H1 (cell line): ENCODE measurements around the gene PPM1G. TPM values are rescaled to one million over a fixed set of nuclear protein-coding genes. Genes with fewer than 3 reads are reported as not detected.

Experiments used
- CTCF ChIA-PET: fragments of 300-600 bp; sonication (Branson Sonifier 250); formaldehyde crosslinking; loops from one replicate; lab custom pipeline; 2021; ENCODE audit not compliant: partially characterized antibody; lab: Charles Lee
- POLR2A ChIA-PET: fragments of 300-600 bp; sonication (Branson Sonifier 250); formaldehyde crosslinking; loops from one replicate; lab custom pipeline; 2021; ENCODE audit warnings: inconsistent platforms; ENCODE audit not compliant: partially characterized antibody; lab: Charles Lee
- DNase-seq, 2 experiments: peaks; one replicate each; pipeline versions ENCODE4 v3.0.0 to v3.0.0-alpha.2; 2010 to 2022; ENCODE audit warnings: low spot score in 2 of 2, low read depth in 1 of 2, mixed read lengths in 1 of 2
- FAIRE-seq: peaks from 2 replicates; lab custom pipeline; 2011; peaks lifted over from hg19 to GRCh38; lab: Jason Lieb, UNC
- H2AFZ ChIP-seq: 2 replicates; pipeline ENCODE4 v1.8.1; 2012; ENCODE audit warnings: low read length, inconsistent platforms
- H2AK5ac ChIP-seq: 2 replicates; pipeline ENCODE4 v1.6.1; 2013; ENCODE audit warnings: low read depth, low read length
- H2BK120ac ChIP-seq: replicated peaks from 2 replicates; pipeline ENCODE3; 2013; ENCODE audit warnings: low read depth, low read length, inconsistent platforms
- H2BK12ac ChIP-seq: 2 replicates; pipeline ENCODE4 v1.6.1; 2013; ENCODE audit warnings: low read depth, low read length
- H2BK15ac ChIP-seq: 2 replicates; pipeline ENCODE4 v1.6.1; 2013; ENCODE audit warnings: low read length
- H2BK20ac ChIP-seq: 2 replicates; pipeline ENCODE4 v1.6.1; 2013; ENCODE audit warnings: low read length
- H2BK5ac ChIP-seq: 2 replicates; pipeline ENCODE4 v1.6.1; 2013; ENCODE audit warnings: low read depth, low read length
- H3K14ac ChIP-seq: 2 replicates; pipeline ENCODE4 v1.6.1; 2013; ENCODE audit warnings: inconsistent platforms; ENCODE audit not compliant: insufficient read length
- H3K18ac ChIP-seq: 2 replicates; pipeline ENCODE4 v1.6.1; 2013; ENCODE audit warnings: low read length; ENCODE audit errors: extremely low read depth
- H3K23ac ChIP-seq: 2 replicates; pipeline ENCODE4 v1.6.1; 2013; ENCODE audit warnings: inconsistent platforms; ENCODE audit not compliant: insufficient read length
- H3K23me2 ChIP-seq: 2 replicates; pipeline ENCODE4 v1.6.1; 2013; ENCODE audit warnings: low read depth, low read length
- H3K27ac ChIP-seq: 2 replicates; pipeline ENCODE4 v1.6.1; 2011; ENCODE audit warnings: low read depth, low read length, inconsistent platforms
- H3K27me3 ChIP-seq, 4 experiments: replicated peaks in 1 of 4; 1 replicate in 1 of 4; 2 replicates in 3 of 4; pipeline versions ENCODE4 v1.6.1 to v1.8.1; 2011 to 2013; ENCODE audit warnings: low read length in 3 of 4, mild to moderate bottlenecking in 3 of 4, inconsistent platforms in 2 of 4, mixed read lengths in 2 of 4, moderate library complexity in 1 of 4; ENCODE audit not compliant: control insufficient read depth in 3 of 4, insufficient read depth in 3 of 4; ENCODE audit errors: extremely low read depth in 1 of 4
- H3K36me3 ChIP-seq, 4 experiments: 2 replicates each; pipeline versions ENCODE4 v1.6.1 to v1.8.1; 2011 to 2013; ENCODE audit warnings: mild to moderate bottlenecking in 4 of 4, low read length in 3 of 4, moderate library complexity in 2 of 4, control low read depth in 1 of 4, inconsistent platforms in 1 of 4; ENCODE audit not compliant: insufficient read depth in 4 of 4, control insufficient read depth in 2 of 4
- H3K4ac ChIP-seq: replicated peaks from 2 replicates; pipeline ENCODE3; 2013; ENCODE audit warnings: low read length, low read depth, mixed read lengths, inconsistent platforms; ENCODE audit not compliant: insufficient read length
- H3K4me1 ChIP-seq, 4 experiments: replicated peaks in 1 of 4; 1 replicate in 1 of 4; 2 replicates in 3 of 4; pipeline versions ENCODE4 v1.6.1 to v1.8.1; 2011 to 2013; ENCODE audit warnings: low read length in 3 of 4, inconsistent platforms in 2 of 4, mixed read lengths in 1 of 4; ENCODE audit not compliant: insufficient read depth in 4 of 4, control insufficient read depth in 3 of 4
- H3K4me2 ChIP-seq, 2 experiments: 2 replicates each; pipeline versions ENCODE4 v1.6.1 to v1.8.1; 2011 to 2013; ENCODE audit warnings: low read depth in 2 of 2, low read length in 2 of 2, control low read depth in 1 of 2, inconsistent platforms in 1 of 2, mild to moderate bottlenecking in 1 of 2; ENCODE audit not compliant: insufficient read depth in 1 of 2
- H3K4me3 ChIP-seq, 4 experiments: fragments of 200-600, 300-600 bp in 1 of 4; sonication (generic), shearing (Covaris generic), sonication (Bioruptor Twin) in 1 of 4; 2 replicates each; pipeline versions ENCODE4 v1.5.1 to v1.8.1; 2011 to 2016; ENCODE audit warnings: low read length in 4 of 4, low read depth in 3 of 4, control low read depth in 2 of 4, inconsistent platforms in 2 of 4, mild to moderate bottlenecking in 2 of 4, mixed read lengths in 1 of 4, moderate library complexity in 1 of 4; ENCODE audit not compliant: insufficient read depth in 2 of 4; ENCODE audit errors: extremely low read depth in 1 of 4
- H3K56ac ChIP-seq: replicated peaks from 2 replicates; pipeline ENCODE3; 2013; ENCODE audit warnings: low read depth, mild to moderate bottlenecking, mixed read lengths, low read length, inconsistent platforms; ENCODE audit not compliant: insufficient read length
- H3K79me1 ChIP-seq: 2 replicates; pipeline ENCODE4 v1.6.1; 2013; ENCODE audit warnings: low read depth, low read length, control low read depth
- H3K79me2 ChIP-seq, 2 experiments: 2 replicates each; pipeline versions ENCODE4 v1.6.1 to v1.8.1; 2012 to 2013; ENCODE audit warnings: low read length in 2 of 2, mild to moderate bottlenecking in 2 of 2, inconsistent platforms in 1 of 2; ENCODE audit not compliant: insufficient read depth in 2 of 2, control insufficient read depth in 1 of 2
- H3K9ac ChIP-seq, 4 experiments: replicated peaks in 1 of 4; 1 replicate in 1 of 4; 2 replicates in 3 of 4; pipeline versions ENCODE4 v1.6.1 to v1.8.1; 2011 to 2013; ENCODE audit warnings: low read depth in 3 of 4, low read length in 3 of 4, control low read depth in 2 of 4, mild to moderate bottlenecking in 2 of 4, moderate library complexity in 2 of 4, inconsistent platforms in 1 of 4; ENCODE audit errors: extremely low read depth in 1 of 4
- H3K9me3 ChIP-seq, 2 experiments: 2 replicates each; pipeline versions ENCODE4 v1.6.1 to v1.8.1; 2012 to 2013; ENCODE audit warnings: mild to moderate bottlenecking in 2 of 2, moderate library complexity in 2 of 2, control low read depth in 1 of 2, inconsistent platforms in 1 of 2, low read depth in 1 of 2, low read length in 1 of 2, mixed read lengths in 1 of 2; ENCODE audit not compliant: insufficient read depth in 2 of 2
- H4K20me1 ChIP-seq, 2 experiments: replicated peaks in 1 of 2; 2 replicates each; pipeline versions ENCODE3 to v1.8.1; 2011 to 2013; ENCODE audit warnings: inconsistent platforms in 2 of 2, low read length in 2 of 2, mild to moderate bottlenecking in 1 of 2; ENCODE audit not compliant: insufficient read depth in 2 of 2, control insufficient read depth in 1 of 2
- H4K5ac ChIP-seq: 2 replicates; pipeline ENCODE4 v1.6.1; 2013; ENCODE audit warnings: low read length, low read depth, mixed read lengths, inconsistent platforms; ENCODE audit not compliant: insufficient read length
- H4K8ac ChIP-seq: 2 replicates; pipeline ENCODE4 v1.8.0; 2013; ENCODE audit warnings: mild to moderate bottlenecking, moderate library complexity, low read length, inconsistent platforms; ENCODE audit not compliant: insufficient read depth; ENCODE audit errors: extremely low read depth
- H4K91ac ChIP-seq: replicated peaks from 2 replicates; pipeline ENCODE3; 2013; ENCODE audit warnings: low read length, mixed read lengths, inconsistent platforms; ENCODE audit not compliant: insufficient read length
- EGR1 ChIP-seq: IDR thresholded peaks from 2 replicates; pipeline ENCODE4 v1.6.1; 2011; ENCODE audit warnings: low read depth, low read length, borderline replicate concordance
- NANOG ChIP-seq: IDR thresholded peaks from 2 replicates; pipeline ENCODE4 v1.6.1; 2011; ENCODE audit warnings: low read length, low read depth, mild to moderate bottlenecking, inconsistent platforms; ENCODE audit not compliant: insufficient read depth, poor library complexity, severe bottlenecking
- POLR2A ChIP-seq, 2 experiments: IDR thresholded peaks; 1 replicate in 1 of 2; 2 replicates in 1 of 2; pipeline ENCODE4 v1.6.1; 2011; ENCODE audit warnings: low read depth in 2 of 2, low read length in 2 of 2, mild to moderate bottlenecking in 2 of 2; ENCODE audit errors: control extremely low read depth in 1 of 2
- POLR2AphosphoS5 ChIP-seq: IDR thresholded peaks from 2 replicates; pipeline ENCODE4 v1.6.1; 2011; ENCODE audit warnings: low read depth, low read length
- WGBS, 2 experiments: shearing (Covaris generic) in 1 of 2; methylation state at CpG; one replicate each; pipeline versions ENCODE4 v1.1.6 to v1.1.7; 2013 to 2015; ENCODE audit warnings: low lambda C conversion rate in 2 of 2, mixed read lengths in 2 of 2, inconsistent platforms in 1 of 2, low coverage in 1 of 2, missing lambda C conversion rate in 1 of 2; ENCODE audit not compliant: insufficient replicate concordance in 2 of 2, insufficient coverage in 1 of 2, insufficient read length in 1 of 2; ENCODE audit errors: extremely low coverage in 1 of 2, missing lambda C conversion rate in 1 of 2; 5-methylcytosine and 5-hydroxymethylcytosine counted together
- polyA plus RNA-seq, 7 experiments: library from polyadenylated mRNA; depleted of rRNA in 3 of 7; stranded (reverse) in 5 of 7; unstranded in 2 of 7; fragments of >200 nt in 5 of 7; fragments of 200-250 nt in 2 of 7; gene quantifications; 1 replicate in 5 of 7; 2 replicates in 1 of 7; 4 replicates in 1 of 7; pipeline versions ENCODE4 v1.2.1 to v1.2.3, GENCODE V29; 2011 to 2013; ENCODE audit warnings: missing spikeins in 2 of 7, mixed read lengths in 2 of 7
- total RNA-seq: library from RNA; stranded (reverse); fragmentation: NEBNext Ultra II Directional; extraction: Animal tissue kit (Norgen Biotek cat#: 25700); gene quantifications from 2 replicates; pipeline ENCODE4 v1.2.1, GENCODE V29; 2021

The PPM1G gene
- total and polyA plus RNA-seq, 2 of the 8 experiments (the other 6 are each of a cell fraction or from before 2014, with no cell fraction given), result 73.3 to 203 TPM

DNA sequence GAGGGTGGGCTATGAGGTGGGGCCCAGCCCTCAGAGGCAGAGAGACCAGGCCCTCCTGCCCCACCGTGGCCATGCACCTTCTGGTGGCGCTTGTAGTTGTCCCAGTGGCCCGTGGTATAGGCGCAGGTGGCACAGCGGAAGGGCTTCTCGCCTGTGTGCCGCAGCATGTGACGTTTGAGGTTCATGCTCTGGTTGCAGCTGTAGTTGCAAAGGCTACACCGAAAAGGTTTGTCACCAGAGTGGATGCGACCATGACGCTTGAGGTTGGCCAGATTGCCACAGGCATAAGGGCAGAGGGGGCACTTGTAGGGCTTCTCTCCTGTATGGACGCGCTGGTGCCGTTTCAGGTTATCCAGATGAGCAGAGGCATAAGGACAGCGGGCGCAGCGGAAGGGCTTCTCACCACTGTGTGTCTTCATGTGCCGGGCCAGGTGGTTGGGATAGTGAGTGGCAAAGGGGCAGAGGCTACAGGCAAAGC lies 31.7 kb downstream of the PPM1G start:
- H2BK5ac ChIP-seq, result no peak overlapping the region
- H2BK15ac ChIP-seq, result no peak overlapping the region
- peaks cover 0 to 12% of the 10 kb centered on the region in 2 experiments; a peak in 2 of 4 replicates for H3K79me2 ChIP-seq
- H3K9ac ChIP-seq, result no peak overlapping the region; a peak in 1 of 7 replicates
- no peak overlapping the region for H4K5ac ChIP-seq
- H3K27me3 ChIP-seq, result no peaks in the 10 kb centered on the region
- peak in 1 of 2 experiments; percentile 48 for DNase-seq
- no peak overlapping the region for H3K56ac ChIP-seq
- peaks cover 7% of the 10 kb centered on the region for H3K23me2 ChIP-seq
- H3K18ac ChIP-seq, result no peak overlapping the region
- H2AK5ac ChIP-seq, result no peak overlapping the region
- H3K4me3 ChIP-seq, result no peak overlapping the region
- H4K8ac ChIP-seq, result peak overlapping the region; percentile 64; the same call in 1 of the 2 replicates
- H3K79me1 ChIP-seq, result peaks cover 6% of the 10 kb centered on the region; the same call in 1 of the 2 replicates
- no peak overlapping the region for H3K23ac ChIP-seq
- H3K4me1 ChIP-seq, result peaks cover 0 to 8% (median 2%) of the 10 kb centered on the region in 4 experiments; a peak in 5 of 7 replicates
- no peak overlapping the region for H3K4ac ChIP-seq
- 94% methylated on average over 18 of the region's 18 CpGs; no CpG with 5 or more reads in 1 of the 2 experiments for WGBS, 2 experiments
- H3K27ac ChIP-seq, result no peak overlapping the region
- peaks cover 4 to 16% of the 10 kb centered on the region in 2 experiments for H4K20me1 ChIP-seq
- no peaks in the 10 kb centered on the region for H3K9me3 ChIP-seq
- H3K14ac ChIP-seq, result no peak overlapping the region
- no peak overlapping the region for H4K91ac ChIP-seq
- CTCF ChIA-PET, result interaction anchor here (1.3 to 2.0 kb wide), 2 partner anchors 13 to 27 kb away, joined by 3 to 4 read pairs; no protein-coding TSS in a partner anchor
- peaks cover 38 to 65% (median 54%) of the 10 kb centered on the region in 4 experiments for H3K36me3 ChIP-seq
- POLR2A ChIA-PET, result interaction anchor here (1.0 to 9.5 kb wide), 9 partner anchors 8 to 158 kb away, joined by 3 to 114 read pairs (median 9); partner anchors contain the start of genes EIF2B4, GTF3C2, MPV17 and PPM1G
- H2BK120ac ChIP-seq, result no peak overlapping the region
- no peak overlapping the region for H2AFZ ChIP-seq
- FAIRE-seq, result no peak
- no peak overlapping the region for H2BK20ac ChIP-seq
- no peak overlapping the region for H3K4me2 ChIP-seq
- H2BK12ac ChIP-seq, result no peak overlapping the region
- 0 out of 2 replicates have a peak, but pooled peaks have one; percentile 14 for TF ChIP-seq POLR2AphosphoS5
- peak in 1 of 2 experiments; percentile 67; a peak in 1 of 3 replicates for TF ChIP-seq POLR2A (IDR thresholded peaks at IDR 0.05; ENCODE audit: control extremely low read depth in 1 of 2, low read depth in 2 of 2, low read length in 2 of 2)
- TF ChIP-seq NANOG, result no peak
- TF ChIP-seq EGR1, result no peak
